NCI-H774 (cell line): ENCODE measurements around the gene PIK3R4.

Experiments used
- DNase-seq: peaks from one replicate; lab custom pipeline; 2025; lab: John Stamatoyannopoulos, UW

The PIK3R4 gene

GRCh38 chr3:130688697-130689470 is 57.7 kb downstream of the PIK3R4 start:
- DNase-seq = no peak

- DNase-seq = no peak
Measured at GRCh38 chr3:130688015-130688688, 58.5 kb downstream of the PIK3R4 start.

- no peak for DNase-seq
Measured at GRCh38 chr3:130687327-130687726, 59.3 kb downstream of the PIK3R4 start.

GRCh38 chr3:130686833-130687232 is 59.8 kb downstream of the PIK3R4 start:
- no peak for DNase-seq

- no peak for DNase-seq
Measured at GRCh38 chr3:130682131-130682530, 64.5 kb downstream of the PIK3R4 start.

GRCh38 chr3:130679218-130679617 is 67.4 kb downstream of the PIK3R4 start:
- no peak for DNase-seq

GRCh38 chr3:130677343-130677742 is 69.3 kb downstream of the PIK3R4 start:
- DNase-seq = no peak

- DNase-seq = no peak
Measured at GRCh38 chr3:130671545-130672312, 74.9 kb downstream of the PIK3R4 start.

- DNase-seq = no peak
Measured at GRCh38 chr3:130669740-130670139, 76.9 kb downstream of the PIK3R4 start.

GRCh38 chr3:130663092-130663491 is 83.5 kb downstream of the PIK3R4 start:
- no peak for DNase-seq

- no peak for DNase-seq
Measured at GRCh38 chr3:130662501-130662996, 84.1 kb downstream of the PIK3R4 start.

- no peak for DNase-seq
Measured at GRCh38 chr3:130661140-130661891, 85.3 kb downstream of the PIK3R4 start.

GRCh38 chr3:130659911-130660310 is 86.7 kb downstream of the PIK3R4 start:
- DNase-seq = no peak

- DNase-seq = no peak
Measured at GRCh38 chr3:130658678-130659077, 88.0 kb downstream of the PIK3R4 start.

GRCh38 chr3:130656627-130657026 is 90.0 kb downstream of the PIK3R4 start:
- DNase-seq = no peak

- no peak for DNase-seq
Measured at GRCh38 chr3:130654921-130655320, 91.7 kb downstream of the PIK3R4 start.

GRCh38 chr3:130654091-130654490 is 92.5 kb downstream of the PIK3R4 start:
- DNase-seq = no peak

GRCh38 chr3:130649061-130649654 is 97.5 kb downstream of the PIK3R4 start:
- no peak for DNase-seq

GRCh38 chr3:130648293-130648692 is 98.3 kb downstream of the PIK3R4 start:
- no peak for DNase-seq

GRCh38 chr3:130645261-130645660 is 101.4 kb downstream of the PIK3R4 start:
- DNase-seq = no peak

- DNase-seq = no peak
Measured at GRCh38 chr3:130644628-130645253, 101.9 kb downstream of the PIK3R4 start.
